ENCODE data around the gene SETD1A. TPM values are rescaled to one million over a fixed set of nuclear protein-coding genes. Genes with fewer than 3 reads are reported as not detected.

SETD1A gene
- total RNA-seq, 8 experiments from 2014 or later, result 3.5 to 17.0 (median 6.6) TPM

GRCh38 chr16:31022544-31023251, 65.1 kb downstream of the SETD1A start:
- ATAC-seq (replicated peaks in 6 of 8), result peak in 1 of 8 experiments; percentile 61
- no peaks in the 10 kb centered on the region for H3K4me1 ChIP-seq (replicated peaks in 1 of 2)
- no peak overlapping the region for H3K4me3 ChIP-seq
- no peak overlapping the region for H3K27ac ChIP-seq
- WGBS, 10 experiments, result 60 to 94% (median 82%) methylated on average over 1 to 9 of the region's 12 CpGs; no CpG with 5 or more reads in 2 of the 10 experiments
- in situ Hi-C loops (cut with MboI; ENCODE audit: low pct_unique_long_range_greater_than_20kb in 2 of 9, low sequenced_read_pairs in 9 of 9, unreplicated experiment in 9 of 9), result loop anchor here in 1 of 9 experiments (25.0 kb wide), 1 partner anchor 415 kb away; the partner anchor contains the start of genes COX6A2 and ZNF843

DNA sequence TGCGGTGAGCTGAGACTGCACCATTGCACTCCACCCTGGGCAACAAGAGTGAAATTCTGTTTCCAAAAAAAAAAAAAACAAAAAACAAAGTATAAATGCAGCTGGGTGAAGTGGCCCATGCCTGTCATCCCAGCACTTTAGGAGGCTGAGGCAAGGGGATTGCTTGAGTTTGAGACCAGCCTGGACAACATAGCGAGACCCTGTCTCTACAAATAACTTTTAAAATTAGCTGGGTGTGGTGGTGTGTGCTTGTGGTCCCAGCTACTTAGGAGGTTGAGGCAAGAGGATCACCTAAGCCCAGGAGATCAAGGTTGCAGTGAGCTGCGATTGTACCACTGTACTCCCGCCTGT, 65.7 kb downstream of the SETD1A start:
- ATAC-seq (replicated peaks in 6 of 8), result no peak
- Histone ChIP-seq H3K4me3 (no peak overlapping the region), H3K27ac (no peak overlapping the region), H3K4me1 (replicated peaks in 1 of 2) (no peaks in the 10 kb centered on the region)
- in situ Hi-C loops (cut with MboI; ENCODE audit: low pct_unique_long_range_greater_than_20kb in 2 of 9, low sequenced_read_pairs in 9 of 9, unreplicated experiment in 9 of 9), result loop anchor here in 1 of 9 experiments (25.0 kb wide), 1 partner anchor 414 kb away; the partner anchor contains the start of genes COX6A2 and ZNF843
- 70 to 100% (median 100%) methylated on average over 1 to 4 of the region's 4 CpGs; no CpG with 5 or more reads in 1 of the 10 experiments for WGBS, 10 experiments

- H3K27ac ChIP-seq, result no peak overlapping the region
- no peaks in the 10 kb centered on the region for H3K4me1 ChIP-seq (replicated peaks in 1 of 2)
- 59 to 98% (median 69%) methylated on average over 2 to 6 of the region's 6 CpGs for WGBS, 10 experiments
- ATAC-seq (replicated peaks in 6 of 8), result no peak
- in situ Hi-C loops (cut with MboI; ENCODE audit: low pct_unique_long_range_greater_than_20kb in 2 of 9, low sequenced_read_pairs in 9 of 9, unreplicated experiment in 9 of 9), result loop anchor here in 1 of 9 experiments (25.0 kb wide), 1 partner anchor 414 kb away; the partner anchor contains the start of genes COX6A2 and ZNF843
- H3K4me3 ChIP-seq, result no peak overlapping the region
Observed at GRCh38 chr16:31023627-31024226, 66.2 kb downstream of the SETD1A start.

GRCh38 chr16:31025339-31025738, 67.8 kb downstream of the SETD1A start:
- no peaks in the 10 kb centered on the region for H3K4me1 ChIP-seq (replicated peaks in 1 of 2)
- no peak for ATAC-seq (replicated peaks in 6 of 8)
- H3K27ac ChIP-seq, result no peak overlapping the region
- no peak overlapping the region for H3K4me3 ChIP-seq
- in situ Hi-C loops (cut with MboI; ENCODE audit: low pct_unique_long_range_greater_than_20kb in 2 of 9, low sequenced_read_pairs in 9 of 9, unreplicated experiment in 9 of 9), result no loop called here
- WGBS, 10 experiments, result 33 to 100% (median 65%) methylated on average over 1 to 3 of the region's 5 CpGs; no CpG with 5 or more reads in 2 of the 10 experiments

GRCh38 chr16:31029272-31029671, 71.7 kb downstream of the SETD1A start:
- no peak for ATAC-seq (replicated peaks in 6 of 8)
- in situ Hi-C loops (cut with MboI; ENCODE audit: low pct_unique_long_range_greater_than_20kb in 2 of 9, low sequenced_read_pairs in 9 of 9, unreplicated experiment in 9 of 9), result no loop called here
- peaks cover 4 to 7% of the 10 kb centered on the region in 2 donors for H3K4me1 ChIP-seq (replicated peaks in 1 of 2)
- WGBS, 10 experiments, result 72 to 100% (median 97%) methylated on average over 1 to 4 of the region's 5 CpGs; no CpG with 5 or more reads in 4 of the 10 experiments
- H3K4me3 ChIP-seq, result no peak overlapping the region
- no peak overlapping the region for H3K27ac ChIP-seq

DNA sequence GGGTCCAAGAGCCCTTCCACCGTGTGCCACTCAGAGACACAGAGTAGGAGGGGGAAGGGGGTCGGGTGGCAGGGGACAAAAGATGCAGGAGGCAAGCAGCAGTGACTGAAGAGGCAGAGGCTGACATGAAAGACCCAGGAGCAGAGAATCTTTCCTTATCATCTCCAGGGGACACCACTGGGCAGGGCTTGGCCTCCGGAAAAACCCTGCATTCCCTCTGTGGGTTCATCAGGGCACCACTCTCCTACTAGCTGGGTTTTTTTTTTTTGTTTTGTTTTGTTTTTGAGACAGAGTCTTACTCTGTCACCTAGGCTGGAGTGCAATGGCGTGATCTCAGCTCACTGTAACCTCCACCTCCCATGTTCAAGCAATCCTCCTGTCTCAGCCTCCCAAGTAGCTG, 73.7 kb downstream of the SETD1A start:
- WGBS, 10 experiments, result 33 to 80% methylated on average over 1 to 2 of the region's 4 CpGs; no CpG with 5 or more reads in 8 of the 10 experiments
- Histone ChIP-seq H3K4me1 (replicated peaks in 1 of 2) (peaks cover 4 to 9% of the 10 kb centered on the region in 2 donors), H3K27ac (peak overlapping the region in 1 of 2 donors; percentile 95), H3K4me3 (no peak overlapping the region)
- in situ Hi-C loops (cut with MboI; ENCODE audit: low pct_unique_long_range_greater_than_20kb in 2 of 9, low sequenced_read_pairs in 9 of 9, unreplicated experiment in 9 of 9), result no loop called here
- ATAC-seq (replicated peaks in 6 of 8), result no peak

DNA sequence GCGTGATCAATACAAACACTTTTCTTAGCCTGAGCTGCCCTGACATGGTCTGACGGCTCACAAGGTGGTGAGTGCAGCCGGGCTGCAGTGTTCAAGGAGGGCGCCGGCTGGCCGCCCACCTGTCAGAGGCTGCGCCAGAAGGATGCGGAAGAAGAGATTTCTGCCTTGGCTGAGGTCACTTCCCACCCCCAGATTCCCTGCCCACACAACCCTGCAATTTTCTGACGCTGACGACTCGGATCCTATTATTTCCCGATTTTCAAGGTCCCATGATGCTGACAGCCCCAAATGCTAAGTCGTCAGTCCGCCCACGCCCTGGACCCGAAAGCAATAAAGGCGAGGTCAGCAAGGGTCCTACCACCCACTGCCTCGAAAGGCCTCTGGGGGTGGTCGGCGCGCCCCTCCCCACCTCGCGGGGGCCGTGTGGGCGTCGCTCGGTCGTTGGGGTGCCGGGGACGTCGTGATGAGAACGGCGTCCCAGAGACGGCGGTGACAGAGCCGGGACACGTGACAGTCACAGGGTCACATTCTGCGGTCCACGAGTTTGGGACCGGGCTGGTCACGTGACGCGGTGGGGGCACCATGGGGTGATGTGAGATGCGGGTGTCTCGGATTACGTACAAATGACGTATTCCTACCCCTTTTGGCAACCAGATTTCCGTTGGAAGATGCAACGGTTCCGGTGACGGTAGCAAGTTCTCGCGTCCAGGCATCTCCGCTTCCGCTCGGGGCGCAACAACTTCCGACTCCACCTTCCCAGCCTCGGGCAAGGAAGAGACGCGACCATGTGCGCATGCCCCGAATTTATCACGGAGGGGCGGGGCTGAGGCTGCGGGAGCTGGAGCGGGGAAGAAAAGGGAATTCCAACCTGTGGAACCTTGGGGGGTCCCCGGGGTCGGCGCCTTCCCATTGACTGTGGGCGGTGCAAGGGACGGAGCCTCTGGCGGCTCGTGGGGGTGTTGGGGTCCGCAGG, 75.5 kb downstream of the SETD1A start, which contains the start of gene STX4:
Gene STX4 (plus strand): TSS at position 823 of the 973 bp plus-strand sequence. CDS start 248 bp downstream, outside the sequence.
- in situ Hi-C loops (cut with MboI; ENCODE audit: low pct_unique_long_range_greater_than_20kb in 2 of 9, low sequenced_read_pairs in 9 of 9, unreplicated experiment in 9 of 9), result no loop called here
- Histone ChIP-seq H3K27ac (peak within 1 kb of the TSS; percentile 92 to 95), H3K4me1 (replicated peaks in 1 of 2) (peaks cover 4 to 9% of the 10 kb centered on the region in 2 donors), H3K4me3 (peak within 1 kb of the TSS; percentile 52 to 89 (median 73))
- peak; percentile 79 to 87 (median 82) for ATAC-seq (replicated peaks in 6 of 8)
- 0 to 30% (median 0%) methylated on average over 2 to 13 of the region's 75 CpGs; no CpG with 5 or more reads in 3 of the 10 experiments for WGBS, 10 experiments

DNA sequence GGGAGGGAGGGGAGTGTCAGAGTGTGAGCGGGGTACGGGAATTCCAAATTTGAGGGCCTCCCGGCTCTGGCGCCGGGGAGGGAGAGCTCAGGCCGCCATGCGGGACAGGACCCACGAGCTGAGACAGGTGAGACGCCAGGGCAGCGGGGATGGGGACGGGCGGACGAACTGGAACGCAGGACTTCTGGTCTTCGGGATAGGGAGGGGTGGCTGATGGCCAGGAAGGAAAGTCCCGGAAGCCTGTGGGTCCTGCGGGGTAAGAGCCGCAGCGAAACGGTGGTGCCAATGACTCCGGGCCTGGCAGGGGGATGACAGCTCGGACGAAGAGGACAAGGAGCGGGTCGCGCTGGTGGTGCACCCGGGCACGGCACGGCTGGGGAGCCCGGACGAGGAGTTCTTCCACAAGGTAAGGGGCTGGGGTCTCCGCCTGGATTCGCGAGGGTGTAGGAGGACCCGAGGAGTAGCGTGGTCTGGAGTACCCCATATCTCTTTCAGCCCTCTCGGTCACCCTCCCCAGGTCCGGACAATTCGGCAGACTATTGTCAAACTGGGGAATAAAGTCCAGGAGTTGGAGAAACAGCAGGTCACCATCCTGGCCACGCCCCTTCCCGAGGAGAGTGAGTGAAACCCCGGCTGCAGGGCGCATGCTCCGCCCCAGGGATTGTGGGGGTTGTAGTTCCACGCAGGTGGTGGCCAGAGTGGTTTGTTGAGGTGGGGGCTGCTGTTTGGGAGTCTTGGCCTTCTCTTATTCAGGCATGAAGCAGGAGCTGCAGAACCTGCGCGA, 76.3 kb downstream of the SETD1A start:
- 0 to 1% (median 0%) methylated on average over 1 to 25 of the region's 47 CpGs; no CpG with 5 or more reads in 3 of the 10 experiments for WGBS, 10 experiments
- in situ Hi-C loops (cut with MboI; ENCODE audit: low pct_unique_long_range_greater_than_20kb in 2 of 9, low sequenced_read_pairs in 9 of 9, unreplicated experiment in 9 of 9), result no loop called here
- Histone ChIP-seq H3K4me3 (peak overlapping the region; percentile 52 to 89 (median 73)), H3K27ac (peak overlapping the region in 1 of 2 donors; percentile 66), H3K4me1 (replicated peaks in 1 of 2) (peaks cover 4 to 9% of the 10 kb centered on the region in 2 donors)
- peak; percentile 22 to 72 (median 32) for ATAC-seq (replicated peaks in 6 of 8)

Other genes with a start within 250 kb of the SETD1A start
- gene PHKG2, start 209.3 kb upstream of the SETD1A start, total RNA-seq, result 10 to 100 TPM; 12.0 to 35.7 (median 18.6) TPM
- gene CFAP119, start 195.7 kb upstream of the SETD1A start, total RNA-seq, result 10 to 100 TPM in 5 of 8 experiments, 1 to 10 TPM in 3; 4.5 to 24.1 (median 11.4) TPM
- gene RNF40, start 195.4 kb upstream of the SETD1A start, total RNA-seq, result 100 to 1,000 TPM in 2 of 8 experiments, 10 to 100 TPM in 6; 65.9 to 124 (median 90.3) TPM
- gene ZNF629, start 170.5 kb upstream of the SETD1A start, total RNA-seq, result 10 to 100 TPM in 7 of 8 experiments, 1 to 10 TPM in 1; 7.9 to 32.4 (median 21.1) TPM
- gene BCL7C, start 63.7 kb upstream of the SETD1A start, total RNA-seq, result 10 to 100 TPM; 16.7 to 40.3 (median 20.5) TPM
- gene CTF1, start 61.1 kb upstream of the SETD1A start, total RNA-seq, result 1 to 10 TPM in 2 of 8 experiments, under 1 TPM in 6; 0.38 to 2.9 (median 0.66) TPM
- gene FBXL19, start 34.2 kb upstream of the SETD1A start, total RNA-seq, result 10 to 100 TPM; 10.4 to 49.8 (median 31.4) TPM
- 10 to 100 TPM in 3 of 8 experiments, 1 to 10 TPM in 5; 4.4 to 37.4 (median 6.8) TPM for gene ORAI3, start 8.7 kb upstream of the SETD1A start, total RNA-seq
- gene HSD3B7, start 27.5 kb downstream of the SETD1A start, total RNA-seq, result 10 to 100 TPM in 1 of 8 experiments, 1 to 10 TPM in 6, under 1 TPM in 1; 0.67 to 68.7 (median 1.6) TPM
- 10 to 100 TPM in 4 of 8 experiments, 1 to 10 TPM in 2, under 1 TPM in 2; 0.45 to 20.9 (median 10.0) TPM for gene STX1B, start 52.9 kb downstream of the SETD1A start, total RNA-seq
- 10 to 100 TPM; 14.0 to 47.5 (median 24.3) TPM for gene STX4, start 75.8 kb downstream of the SETD1A start, total RNA-seq
- gene ZNF668, start 116.5 kb downstream of the SETD1A start, total RNA-seq, result 10 to 100 TPM in 3 of 8 experiments, 1 to 10 TPM in 5; 7.5 to 17.6 (median 9.1) TPM
- 10 to 100 TPM in 7 of 8 experiments, 1 to 10 TPM in 1; 9.8 to 23.0 (median 12.6) TPM for gene ZNF646, start 116.7 kb downstream of the SETD1A start, total RNA-seq
- gene PRSS53, start 131.2 kb downstream of the SETD1A start, total RNA-seq, result 1 to 10 TPM in 7 of 8 experiments, under 1 TPM in 1; 0.36 to 6.0 (median 3.5) TPM
- gene VKORC1, start 137.0 kb downstream of the SETD1A start, total RNA-seq, result 100 to 1,000 TPM in 1 of 8 experiments, 10 to 100 TPM in 7; 53.8 to 109 (median 72.4) TPM
- 10 to 100 TPM; 14.1 to 46.8 (median 19.6) TPM for gene BCKDK, start 150.6 kb downstream of the SETD1A start, total RNA-seq
- gene KAT8, start 159.9 kb downstream of the SETD1A start, total RNA-seq, result 10 to 100 TPM; 27.9 to 64.3 (median 54.0) TPM
- gene PRSS8, start 178.0 kb downstream of the SETD1A start, total RNA-seq, result 1 to 10 TPM in 1 of 8 experiments, under 1 TPM in 6, not detected in 1; 0.21 to 1.1 (median 0.55) TPM
- 1 to 10 TPM in 3 of 8 experiments, under 1 TPM in 5; 0.36 to 3.8 (median 0.82) TPM for gene PRSS36, start 192.3 kb downstream of the SETD1A start, total RNA-seq
- gene FUS, start 222.4 kb downstream of the SETD1A start, total RNA-seq, result 100 to 1,000 TPM in 3 of 8 experiments, 10 to 100 TPM in 5; 31.7 to 375 (median 75.1) TPM
- gene PYCARD, start 245.0 kb downstream of the SETD1A start, total RNA-seq, result 10 to 100 TPM in 2 of 8 experiments, 1 to 10 TPM in 2, under 1 TPM in 4; 0.43 to 45.6 (median 1.2) TPM